SK-N-SH (cell line): ENCODE data around the gene PDE4D.

Experiments used
- POLR2AphosphoS5 ChIP-seq: IDR thresholded peaks from 2 replicates; pipeline ENCODE4 v1.6.1; 2012; ENCODE audit warnings: low read depth, low read length
- TF ChIP-seq, protein P1 (sequence below): fragments of 200-600 bp; sonication (generic); IDR thresholded peaks from 2 replicates; pipeline ENCODE4 v1.6.1; 2017; ENCODE audit warnings: antibody characterized with exemption, mild to moderate bottlenecking, moderate library complexity

DNA sequence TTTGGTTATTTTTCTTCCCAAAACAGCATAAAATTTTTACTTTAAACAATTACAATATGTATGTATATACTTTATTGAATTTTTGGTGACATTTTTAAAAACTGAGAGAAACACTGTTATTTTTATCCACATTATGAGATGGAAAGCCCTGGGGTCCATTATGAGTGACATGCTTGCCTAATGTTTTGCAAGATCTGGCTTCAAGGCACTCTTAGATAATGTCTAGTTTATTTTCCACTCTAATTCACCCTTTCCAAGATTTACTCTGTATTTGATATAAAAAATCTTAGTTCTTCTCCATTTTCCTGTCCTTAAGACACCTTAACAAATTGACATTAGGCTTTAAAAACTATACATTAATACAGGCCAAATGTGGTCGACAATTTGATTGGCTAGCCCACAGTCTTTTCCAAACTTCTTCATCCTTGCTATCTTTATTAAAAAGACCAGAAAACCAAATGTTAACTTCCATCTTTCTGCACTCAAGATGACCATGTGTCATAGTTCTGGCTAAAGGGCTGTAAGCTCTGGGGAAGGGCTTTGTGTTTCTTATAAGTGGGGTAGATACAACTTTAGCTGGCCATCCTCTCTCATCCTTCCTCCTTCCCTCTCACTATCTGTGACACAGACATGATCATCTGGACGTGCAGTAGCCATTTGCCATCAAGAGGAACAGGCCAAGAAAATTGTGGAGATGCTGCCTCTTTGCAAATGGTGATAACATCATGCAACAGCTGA, 561.1 kb downstream of the PDE4D start:
- TF ChIP-seq POLR2AphosphoS5, result no peak
- TF ChIP-seq, protein P1, sequence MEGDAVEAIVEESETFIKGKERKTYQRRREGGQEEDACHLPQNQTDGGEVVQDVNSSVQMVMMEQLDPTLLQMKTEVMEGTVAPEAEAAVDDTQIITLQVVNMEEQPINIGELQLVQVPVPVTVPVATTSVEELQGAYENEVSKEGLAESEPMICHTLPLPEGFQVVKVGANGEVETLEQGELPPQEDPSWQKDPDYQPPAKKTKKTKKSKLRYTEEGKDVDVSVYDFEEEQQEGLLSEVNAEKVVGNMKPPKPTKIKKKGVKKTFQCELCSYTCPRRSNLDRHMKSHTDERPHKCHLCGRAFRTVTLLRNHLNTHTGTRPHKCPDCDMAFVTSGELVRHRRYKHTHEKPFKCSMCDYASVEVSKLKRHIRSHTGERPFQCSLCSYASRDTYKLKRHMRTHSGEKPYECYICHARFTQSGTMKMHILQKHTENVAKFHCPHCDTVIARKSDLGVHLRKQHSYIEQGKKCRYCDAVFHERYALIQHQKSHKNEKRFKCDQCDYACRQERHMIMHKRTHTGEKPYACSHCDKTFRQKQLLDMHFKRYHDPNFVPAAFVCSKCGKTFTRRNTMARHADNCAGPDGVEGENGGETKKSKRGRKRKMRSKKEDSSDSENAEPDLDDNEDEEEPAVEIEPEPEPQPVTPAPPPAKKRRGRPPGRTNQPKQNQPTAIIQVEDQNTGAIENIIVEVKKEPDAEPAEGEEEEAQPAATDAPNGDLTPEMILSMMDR, result no peak
